IMR-90 (cell line): ENCODE data around the gene C22orf39. TPM values are rescaled to one million over a fixed set of nuclear protein-coding genes. Genes with fewer than 3 reads are reported as not detected.
A peak's percentile ranks its signal among the peaks of the same experiment; 100 is the strongest.

Source experiments
- ATAC-seq: fragments of 200-7000 bp; cut with Tn5 transposase; 2 replicates; pipeline ENCODE4 v1.9.1; 2020; ENCODE audit warnings: low read depth, mild to moderate bottlenecking, moderate library complexity
- BruUV-seq: library from RNA; stranded (reverse); fragments of 400-500 nt; replicated peaks from 2 replicates; lab custom pipeline; 2021; lab: Mats Ljungman, UMichigan
- CTCF ChIA-PET: fragments of 300-600 bp; formaldehyde crosslinking; extraction: SDS; loops from one replicate; lab custom pipeline; 2021; ENCODE audit warnings: antibody characterized with exemption; lab: Yijun Ruan, JAX
- POLR2A ChIA-PET: fragments of 300-600 bp; sonication (Branson Sonifier 250); formaldehyde crosslinking; loops from one replicate; lab custom pipeline; 2022; ENCODE audit warnings: antibody characterized with exemption; ENCODE audit not compliant: unreplicated experiment; lab: Charles Lee
- DNase-seq: peaks from one replicate; pipeline ENCODE4 v3.0.0; 2013
- H2AFZ ChIP-seq: replicated peaks from 2 replicates; pipeline ENCODE3; 2013; ENCODE audit warnings: low read length, mild to moderate bottlenecking; ENCODE audit not compliant: poor library complexity
- H2AK5ac ChIP-seq: 2 replicates; pipeline ENCODE4 v1.6.1; 2013; ENCODE audit warnings: low read depth, low read length, inconsistent platforms
- H2AK9ac ChIP-seq: replicated peaks from 2 replicates; pipeline ENCODE3; 2013; ENCODE audit warnings: mild to moderate bottlenecking, low read depth, low read length, moderate library complexity; ENCODE audit not compliant: poor library complexity
- H2BK120ac ChIP-seq: 2 replicates; pipeline ENCODE4 v1.6.1; 2013; ENCODE audit warnings: low read depth, low read length, inconsistent platforms
- H2BK15ac ChIP-seq: 3 replicates; pipeline ENCODE4 v1.6.1; 2013; ENCODE audit warnings: low read depth, low read length, inconsistent platforms
- H2BK20ac ChIP-seq: 2 replicates; pipeline ENCODE4 v1.6.1; 2013; ENCODE audit warnings: low read depth, mild to moderate bottlenecking, inconsistent platforms, low read length, moderate library complexity
- H2BK5ac ChIP-seq: 2 replicates; pipeline ENCODE4 v1.6.1; 2013; ENCODE audit warnings: mild to moderate bottlenecking, low read depth, low read length, inconsistent platforms; ENCODE audit not compliant: poor library complexity, severe bottlenecking
- H3K14ac ChIP-seq: replicated peaks from 2 replicates; pipeline ENCODE4 v1.6.1; 2013; ENCODE audit warnings: low read depth, low read length, inconsistent platforms
- H3K18ac ChIP-seq: 2 replicates; pipeline ENCODE4 v1.6.1; 2013; ENCODE audit warnings: low read depth, low read length, control low read depth
- H3K23ac ChIP-seq: 2 replicates; pipeline ENCODE4 v1.6.1; 2013; ENCODE audit warnings: low read depth, low read length, inconsistent platforms
- H3K27ac ChIP-seq: 2 replicates; pipeline ENCODE4 v1.5.1; 2013; ENCODE audit warnings: mild to moderate bottlenecking, control low read depth, low read length; ENCODE audit not compliant: insufficient read depth
- H3K27me3 ChIP-seq: 2 replicates; pipeline ENCODE4 v1.6.1; 2013; ENCODE audit warnings: low read length; ENCODE audit not compliant: control insufficient read depth, insufficient read depth
- H3K36me3 ChIP-seq: 2 replicates; pipeline ENCODE4 v1.6.1; 2013; ENCODE audit warnings: low read length, mixed read lengths; ENCODE audit not compliant: control insufficient read depth, insufficient read depth
- H3K4ac ChIP-seq: 2 replicates; pipeline ENCODE4 v1.6.1; 2013; ENCODE audit warnings: low read depth, low read length, inconsistent platforms
- H3K4me1 ChIP-seq: 2 replicates; pipeline ENCODE4 v1.6.1; 2013; ENCODE audit warnings: low read length, mixed read lengths; ENCODE audit not compliant: control insufficient read depth, insufficient read depth
- H3K4me2 ChIP-seq: 2 replicates; pipeline ENCODE4 v1.6.1; 2013; ENCODE audit warnings: low read depth, mild to moderate bottlenecking, control low read depth, low read length, moderate library complexity
- H3K4me3 ChIP-seq: 2 replicates; pipeline ENCODE4 v1.5.1; 2013; ENCODE audit warnings: low read depth, mild to moderate bottlenecking, control low read depth, low read length, moderate library complexity; ENCODE audit not compliant: insufficient read depth
- H3K56ac ChIP-seq: 2 replicates; pipeline ENCODE4 v1.6.1; 2013; ENCODE audit warnings: low read length, inconsistent platforms; ENCODE audit not compliant: insufficient read depth; ENCODE audit errors: extremely low read depth
- H3K79me1 ChIP-seq, 2 experiments: 2 replicates each; pipeline ENCODE4 v1.6.1; 2013; ENCODE audit warnings: low read length in 2 of 2, inconsistent platforms in 1 of 2, low read depth in 1 of 2
- H3K9ac ChIP-seq: 2 replicates; pipeline ENCODE4 v1.6.1; 2013; ENCODE audit warnings: low read depth, low read length, control low read depth
- H3K9me1 ChIP-seq: 2 replicates; pipeline ENCODE4 v1.6.1; 2013; ENCODE audit warnings: low read length, inconsistent platforms; ENCODE audit not compliant: insufficient read depth
- H3K9me3 ChIP-seq: 2 replicates; pipeline ENCODE4 v1.6.1; 2013; ENCODE audit warnings: low read length; ENCODE audit not compliant: control insufficient read depth, insufficient read depth
- H4K20me1 ChIP-seq: 2 replicates; pipeline ENCODE4 v1.6.1; 2013; ENCODE audit warnings: low read length, inconsistent platforms; ENCODE audit not compliant: insufficient read depth
- H4K5ac ChIP-seq: 2 replicates; pipeline ENCODE4 v1.6.1; 2013; ENCODE audit warnings: mild to moderate bottlenecking, low read depth, low read length, control low read depth
- H4K8ac ChIP-seq, 2 experiments: 2 replicates each; pipeline ENCODE4 v1.6.1; 2013; ENCODE audit warnings: low read depth in 2 of 2, low read length in 2 of 2, control low read depth in 1 of 2, inconsistent platforms in 1 of 2
- H4K91ac ChIP-seq: 2 replicates; pipeline ENCODE4 v1.6.1; 2013; ENCODE audit warnings: low read depth, low read length, inconsistent platforms; ENCODE audit not compliant: insufficient read depth
- BHLHE40 ChIP-seq: fragments of 150-350 bp; IDR thresholded peaks from 2 replicates; pipeline ENCODE4 v1.6.1; 2016; ENCODE audit warnings: mild to moderate bottlenecking, low read depth, low read length
- CEBPB ChIP-seq: IDR thresholded peaks from 2 replicates; pipeline ENCODE4 v1.6.1; 2012; ENCODE audit warnings: low read depth, low read length, improper control_type of control experiment
- CHD1 ChIP-seq: IDR thresholded peaks from 2 replicates; pipeline ENCODE4 v1.6.1; 2012; ENCODE audit warnings: low read depth, low read length, improper control_type of control experiment
- FOS ChIP-seq: fragments of 150-350 bp; IDR thresholded peaks from 2 replicates; pipeline ENCODE4 v1.6.1; 2016; ENCODE audit warnings: low read depth, low read length
- MAFK ChIP-seq: IDR thresholded peaks from 2 replicates; pipeline ENCODE4 v1.6.1; 2012; ENCODE audit warnings: low read depth, low read length, improper control_type of control experiment
- MAZ ChIP-seq: IDR thresholded peaks from 2 replicates; pipeline ENCODE4 v1.6.1; 2012; ENCODE audit warnings: low read depth, mild to moderate bottlenecking, low read length, improper control_type of control experiment, moderate library complexity, borderline replicate concordance
- MXI1 ChIP-seq: IDR thresholded peaks from 2 replicates; pipeline ENCODE4 v1.6.1; 2012; ENCODE audit warnings: low read depth, mild to moderate bottlenecking, low read length, moderate library complexity, borderline replicate concordance
- NFE2L2 ChIP-seq: fragments of 150-350 bp; IDR thresholded peaks from 2 replicates; pipeline ENCODE4 v1.6.1; 2016; ENCODE audit warnings: low read depth, mild to moderate bottlenecking, low read length
- POLR2A ChIP-seq: IDR thresholded peaks from 2 replicates; pipeline ENCODE4 v1.6.1; 2012; ENCODE audit warnings: mild to moderate bottlenecking, low read depth, low read length
- RAD21 ChIP-seq: IDR thresholded peaks from 2 replicates; pipeline ENCODE4 v1.6.1; 2012; ENCODE audit warnings: low read length, improper control_type of control experiment
- RCOR1 ChIP-seq: IDR thresholded peaks from 2 replicates; pipeline ENCODE4 v1.6.1; 2012; ENCODE audit warnings: mild to moderate bottlenecking, low read length, improper control_type of control experiment; ENCODE audit not compliant: insufficient replicate concordance
- SMC3 ChIP-seq: fragments of 150-350 bp; IDR thresholded peaks from 2 replicates; pipeline ENCODE4 v1.6.1; 2016; ENCODE audit warnings: low read depth, mild to moderate bottlenecking, antibody characterized with exemption, low read length, moderate library complexity
- WGBS, 2 experiments: methylation state at CpG; one replicate each; pipeline versions ENCODE4 v1.1.5 to v1.1.7; 2013; ENCODE audit warnings: missing lambda C conversion rate in 2 of 2; ENCODE audit not compliant: insufficient read length in 1 of 2; ENCODE audit errors: extremely low coverage in 2 of 2; 5-methylcytosine and 5-hydroxymethylcytosine counted together
- dilution Hi-C: fragments of 300-500 bp; cut with HindIII; formaldehyde crosslinking; loops from one replicate; pipeline ENCODE4 v1.14.3; 2018; ENCODE audit warnings: low sequenced_read_pairs; ENCODE audit not compliant: unreplicated experiment
- in situ Hi-C: fragments of 300-500 bp; cut with MboI; formaldehyde crosslinking; loops from 3 replicates; pipeline ENCODE4 v1.14.3; 2019; ENCODE audit warnings: low sequenced_read_pairs, inconsistent platforms, mixed read lengths
- intact Hi-C: fragments of 100-400 bp; cut with micrococcal nuclease; formaldehyde crosslinking; loops from 2 replicates; pipeline ENCODE4 v1.10.0; 2022
- polyA plus RNA-seq, 3 experiments: library from polyadenylated mRNA; depleted of rRNA; stranded (reverse); fragments of >200 nt; gene quantifications; 2 replicates each; pipeline ENCODE4 v1.2.3, GENCODE V29; 2012; ENCODE audit warnings: low replicate concordance in 1 of 3
- total RNA-seq: library from RNA; depleted of rRNA; stranded (reverse); fragments of >200 nt; gene quantifications from 2 replicates; pipeline ENCODE4 v1.2.3, GENCODE V29; 2012
- TF ChIP-seq, protein P1 (sequence below): fragments of 150-350 bp; IDR thresholded peaks from 2 replicates; pipeline ENCODE4 v1.6.1; 2016; ENCODE audit warnings: low read depth, mild to moderate bottlenecking, low read length, moderate library complexity, borderline replicate concordance
- TF ChIP-seq, protein P2 (sequence below): conservative IDR thresholded peaks from 2 replicates; pipeline ENCODE4 v1.5.1; 2012; ENCODE audit warnings: mild to moderate bottlenecking, low read depth, low read length, improper control_type of control experiment
- TF ChIP-seq, protein P3 (sequence below): fragments of 150-350 bp; IDR thresholded peaks from 2 replicates; pipeline ENCODE4 v1.6.1; 2017; ENCODE audit warnings: mild to moderate bottlenecking, antibody characterized with exemption, low read length, low read depth

Gene C22orf39
- total and polyA plus RNA-seq, 2 of the 4 experiments (the other 2 are of a cell fraction) = 8.2 to 8.9 TPM

DNA sequence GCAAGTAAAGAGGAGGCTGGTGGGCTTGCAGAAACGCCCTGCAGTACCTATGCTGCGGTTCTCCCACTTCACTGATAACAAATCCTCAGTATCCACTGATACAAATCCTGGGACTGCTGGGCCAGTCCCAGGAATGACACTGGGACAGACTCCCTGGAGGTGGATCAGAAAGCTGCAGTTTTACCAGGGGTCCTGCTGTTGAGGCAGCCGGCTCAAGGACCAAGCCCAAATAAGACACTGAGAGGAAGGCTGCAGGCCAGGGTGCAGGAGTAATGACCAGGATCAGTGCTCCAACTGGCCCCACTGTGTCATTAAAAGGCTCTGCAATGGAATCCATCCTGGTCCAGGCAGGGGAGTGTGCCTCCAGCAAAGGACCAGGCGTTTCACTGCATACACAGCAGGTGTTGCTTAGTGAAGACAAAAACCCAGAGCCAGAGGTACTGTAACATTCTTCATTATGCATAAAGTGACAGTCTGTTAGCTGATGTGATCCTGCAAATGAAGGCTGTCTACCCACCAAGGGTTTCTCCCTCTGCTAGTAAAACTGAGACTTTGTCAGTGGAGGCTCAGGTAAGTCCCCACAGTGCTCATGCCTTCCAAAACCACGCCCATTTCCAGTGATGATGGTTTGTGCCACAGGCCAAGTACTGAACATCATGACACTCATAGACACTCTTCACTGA lies 1.4 kb upstream of the C22orf39 start:
- peak overlapping the region; percentile 11; the same call in 1 of the 2 replicates for H3K23ac ChIP-seq
- no peak overlapping the region for H2BK5ac ChIP-seq
- no peak overlapping the region for H3K4ac ChIP-seq
- H3K18ac ChIP-seq = no peak overlapping the region
- no peak overlapping the region for H3K56ac ChIP-seq
- no peak overlapping the region for H2BK20ac ChIP-seq
- ATAC-seq (no peak), DNase-seq (no peak)
- 0 out of 2 replicates have a peak, but pooled peaks cover 2% of the 10 kb centered on the region for H4K20me1 ChIP-seq
- no peaks in the 10 kb centered on the region for H3K9me3 ChIP-seq
- no peak overlapping the region for H4K91ac ChIP-seq
- peaks cover 30% of the 10 kb centered on the region for H3K36me3 ChIP-seq
- H2BK15ac ChIP-seq = no peak overlapping the region
- peaks cover 19 to 30% of the 10 kb centered on the region in 2 experiments; a peak in 3 of 4 replicates for H3K79me1 ChIP-seq
- peaks cover 9% of the 10 kb centered on the region for H3K4me1 ChIP-seq
- no TSS peak for BruUV-seq
- peaks cover 10% of the 10 kb centered on the region for H3K9me1 ChIP-seq
- in situ Hi-C loops (loop anchor here (10.0 kb wide), 1 partner anchor 64 kb away; no protein-coding TSS in a partner anchor), dilution Hi-C loops (no loop called here), intact Hi-C loops (no loop called here)
- H4K5ac ChIP-seq = no peak overlapping the region
- H3K4me2 ChIP-seq = no peak overlapping the region; the same call in 1 of the 2 replicates
- ChIA-PET CTCF (no interaction called here), POLR2A (no interaction called here)
- 88% methylated on average over 1 of the region's 5 CpGs; no CpG with 5 or more reads in 1 of the 2 experiments for WGBS, 2 experiments
- H2AK9ac ChIP-seq = no peak overlapping the region
- H3K27me3 ChIP-seq = no peaks in the 10 kb centered on the region
- H3K4me3 ChIP-seq = no peak overlapping the region
- H4K8ac ChIP-seq = no peak overlapping the region
- H3K14ac ChIP-seq = no peak overlapping the region
- no peak overlapping the region for H3K9ac ChIP-seq
- H3K27ac ChIP-seq = no peak overlapping the region
- no peak overlapping the region for H2AFZ ChIP-seq
- no peak overlapping the region for H2AK5ac ChIP-seq
- H2BK120ac ChIP-seq = no peak overlapping the region
- TF ChIP-seq RAD21 (no peak), BHLHE40 (no peak), MAZ (no peak), POLR2A (no peak), NFE2L2 (no peak), MAFK (no peak), CEBPB (no peak), SMC3 (no peak), CHD1 (no peak), FOS (no peak), MXI1 (no peak), RCOR1 (no peak)
- TF ChIP-seq, protein P1, sequence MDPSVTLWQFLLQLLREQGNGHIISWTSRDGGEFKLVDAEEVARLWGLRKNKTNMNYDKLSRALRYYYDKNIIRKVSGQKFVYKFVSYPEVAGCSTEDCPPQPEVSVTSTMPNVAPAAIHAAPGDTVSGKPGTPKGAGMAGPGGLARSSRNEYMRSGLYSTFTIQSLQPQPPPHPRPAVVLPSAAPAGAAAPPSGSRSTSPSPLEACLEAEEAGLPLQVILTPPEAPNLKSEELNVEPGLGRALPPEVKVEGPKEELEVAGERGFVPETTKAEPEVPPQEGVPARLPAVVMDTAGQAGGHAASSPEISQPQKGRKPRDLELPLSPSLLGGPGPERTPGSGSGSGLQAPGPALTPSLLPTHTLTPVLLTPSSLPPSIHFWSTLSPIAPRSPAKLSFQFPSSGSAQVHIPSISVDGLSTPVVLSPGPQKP = no peak
- TF ChIP-seq, protein P2, sequence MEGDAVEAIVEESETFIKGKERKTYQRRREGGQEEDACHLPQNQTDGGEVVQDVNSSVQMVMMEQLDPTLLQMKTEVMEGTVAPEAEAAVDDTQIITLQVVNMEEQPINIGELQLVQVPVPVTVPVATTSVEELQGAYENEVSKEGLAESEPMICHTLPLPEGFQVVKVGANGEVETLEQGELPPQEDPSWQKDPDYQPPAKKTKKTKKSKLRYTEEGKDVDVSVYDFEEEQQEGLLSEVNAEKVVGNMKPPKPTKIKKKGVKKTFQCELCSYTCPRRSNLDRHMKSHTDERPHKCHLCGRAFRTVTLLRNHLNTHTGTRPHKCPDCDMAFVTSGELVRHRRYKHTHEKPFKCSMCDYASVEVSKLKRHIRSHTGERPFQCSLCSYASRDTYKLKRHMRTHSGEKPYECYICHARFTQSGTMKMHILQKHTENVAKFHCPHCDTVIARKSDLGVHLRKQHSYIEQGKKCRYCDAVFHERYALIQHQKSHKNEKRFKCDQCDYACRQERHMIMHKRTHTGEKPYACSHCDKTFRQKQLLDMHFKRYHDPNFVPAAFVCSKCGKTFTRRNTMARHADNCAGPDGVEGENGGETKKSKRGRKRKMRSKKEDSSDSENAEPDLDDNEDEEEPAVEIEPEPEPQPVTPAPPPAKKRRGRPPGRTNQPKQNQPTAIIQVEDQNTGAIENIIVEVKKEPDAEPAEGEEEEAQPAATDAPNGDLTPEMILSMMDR = no peak
- TF ChIP-seq, protein P3, sequence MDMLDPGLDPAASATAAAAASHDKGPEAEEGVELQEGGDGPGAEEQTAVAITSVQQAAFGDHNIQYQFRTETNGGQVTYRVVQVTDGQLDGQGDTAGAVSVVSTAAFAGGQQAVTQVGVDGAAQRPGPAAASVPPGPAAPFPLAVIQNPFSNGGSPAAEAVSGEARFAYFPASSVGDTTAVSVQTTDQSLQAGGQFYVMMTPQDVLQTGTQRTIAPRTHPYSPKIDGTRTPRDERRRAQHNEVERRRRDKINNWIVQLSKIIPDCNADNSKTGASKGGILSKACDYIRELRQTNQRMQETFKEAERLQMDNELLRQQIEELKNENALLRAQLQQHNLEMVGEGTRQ = no peak
